ENCODE measurements around the gene PUM1. TPM values are rescaled to one million over a fixed set of nuclear protein-coding genes. Genes with fewer than 3 reads are reported as not detected.

The PUM1 gene
- total RNA-seq, 2 donors from 2014 or later: 30.9 to 32.3 TPM

DNA sequence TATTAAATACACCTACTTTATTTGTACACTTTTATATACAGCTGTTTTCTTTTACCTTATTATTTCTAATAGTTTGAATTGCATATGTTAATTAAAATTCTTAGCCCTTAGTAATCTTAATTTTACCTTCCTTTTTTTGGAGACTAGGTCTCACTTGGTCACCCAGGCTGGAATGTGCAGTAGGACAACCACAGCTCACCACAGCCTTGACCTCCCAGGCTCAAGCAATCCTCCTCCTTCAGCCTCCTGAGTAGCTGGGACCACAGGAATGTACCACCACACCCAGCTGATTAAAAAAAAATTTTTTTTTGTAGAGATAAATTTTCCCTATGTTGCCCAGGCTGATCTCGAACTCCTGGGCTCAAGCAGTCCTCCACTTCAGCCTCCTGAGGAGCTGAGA lies 141.9 kb downstream of the PUM1 start:
- intact Hi-C loops (cut with DNase I): no loop called here

DNA sequence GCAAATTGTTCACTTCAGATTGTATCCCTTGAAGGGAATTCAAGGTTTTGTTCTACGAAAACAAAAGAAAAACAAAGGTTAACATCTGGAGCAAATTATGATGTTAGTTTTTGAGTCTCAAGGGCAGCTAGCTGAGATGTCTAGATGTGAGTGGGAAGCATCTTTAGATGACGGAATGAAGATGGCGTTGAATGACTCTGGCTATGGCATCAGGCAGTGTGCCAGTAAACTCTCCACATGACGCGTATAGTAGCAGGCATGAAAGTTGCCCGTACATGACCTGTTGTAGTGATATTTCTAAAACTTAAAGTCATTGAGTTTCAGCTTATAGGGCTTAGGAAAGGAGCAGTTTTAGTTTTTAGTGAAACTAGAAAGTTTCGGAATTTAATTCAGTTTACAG lies 144.7 kb downstream of the PUM1 start:
- Histone ChIP-seq H3K27me3 (no peaks in the 10 kb centered on the region), H3K36me3 (replicated peaks in 1 of 2; ENCODE audit: insufficient read depth in 1 of 2, low read depth in 2 of 2) (no peaks in the 10 kb centered on the region), H3K27ac (no peak overlapping the region), H3K4me1 (no peaks in the 10 kb centered on the region), H3K4me3 (no peak overlapping the region), H3K9me3 (no peaks in the 10 kb centered on the region)
- DNase-seq: no peak
- 62 to 79% methylated on average over 7 of the region's 7 CpGs for WGBS, 2 donors
- intact Hi-C loops (cut with DNase I): no loop called here
- ATAC-seq: no peak
- no peak for TF ChIP-seq POLR2A (IDR thresholded peaks at IDR 0.05)
- TF ChIP-seq CTCF (IDR thresholded peaks at IDR 0.05): no peak

More for the DNA sequence above, 141.9 kb downstream of the PUM1 start:
- Histone ChIP-seq H3K4me1 (no peaks in the 10 kb centered on the region), H3K27ac (no peak overlapping the region), H3K36me3 (replicated peaks in 1 of 2; ENCODE audit: insufficient read depth in 1 of 2, low read depth in 2 of 2) (no peaks in the 10 kb centered on the region), H3K9me3 (no peaks in the 10 kb centered on the region), H3K27me3 (no peaks in the 10 kb centered on the region), H3K4me3 (no peak overlapping the region)
- no peak for DNase-seq
- WGBS, 2 donors: 86 to 95% methylated on average over 1 of the region's 1 CpG
- no peak for ATAC-seq
- TF ChIP-seq CTCF (IDR thresholded peaks at IDR 0.05) (no peak), POLR2A (IDR thresholded peaks at IDR 0.05) (no peak)

- Histone ChIP-seq H3K27me3 (no peaks in the 10 kb centered on the region), H3K9me3 (no peaks in the 10 kb centered on the region), H3K36me3 (replicated peaks in 1 of 2; ENCODE audit: insufficient read depth in 1 of 2, low read depth in 2 of 2) (no peaks in the 10 kb centered on the region), H3K27ac (peak overlapping the region in 1 of 4 donors; percentile 28), H3K4me3 (no peak overlapping the region), H3K4me1 (no peaks in the 10 kb centered on the region)
- 58 to 62% methylated on average over 10 of the region's 10 CpGs for WGBS, 2 donors
- intact Hi-C loops (cut with DNase I): no loop called here
- ATAC-seq (no peak), DNase-seq (peak in 1 of 4 donors; percentile 58)
- TF ChIP-seq POLR2A (IDR thresholded peaks at IDR 0.05): no peak
- no peak for TF ChIP-seq CTCF (IDR thresholded peaks at IDR 0.05)
These were observed 146.3 kb downstream of the PUM1 start for GRCh38 chr1:30919025-30919881.

GRCh38 chr1:30916296-30916695 lies 149.2 kb downstream of the PUM1 start:
- H3K36me3 ChIP-seq (replicated peaks in 1 of 2; ENCODE audit: insufficient read depth in 1 of 2, low read depth in 2 of 2): no peaks in the 10 kb centered on the region
- H3K4me3 ChIP-seq: no peak overlapping the region
- H3K27ac ChIP-seq: no peak overlapping the region
- no peaks in the 10 kb centered on the region for H3K9me3 ChIP-seq
- WGBS, 2 donors: 81 to 86% methylated on average over 12 of the region's 12 CpGs
- intact Hi-C loops (cut with DNase I): no loop called here
- TF ChIP-seq POLR2A (IDR thresholded peaks at IDR 0.05) (no peak), CTCF (IDR thresholded peaks at IDR 0.05) (no peak)
- peak in 1 of 4 donors; percentile 7 for DNase-seq
- ATAC-seq: no peak
- no peaks in the 10 kb centered on the region for H3K27me3 ChIP-seq
- H3K4me1 ChIP-seq: no peaks in the 10 kb centered on the region
